Measurements from ENCODE around the gene OR10C1. TPM values are rescaled to one million over a fixed set of nuclear protein-coding genes. Genes with fewer than 3 reads are reported as not detected.

Gene OR10C1
- total RNA-seq, 1 experiment from 2014 or later, result not detected

GRCh38 chr6:29465801-29466200, 26.7 kb downstream of the OR10C1 start:
- Histone ChIP-seq H3K4me2 (no peak overlapping the region), H3K79me2 (ENCODE audit: low read depth) (no peaks in the 10 kb centered on the region), H3K36me3 (ENCODE audit: low read depth) (no peaks in the 10 kb centered on the region), H3F3A (ENCODE audit: insufficient read depth, low read depth) (no peaks in the 10 kb centered on the region), H3K9me3 (ENCODE audit: insufficient read depth, low read depth) (no peaks in the 10 kb centered on the region), H3K27me3 (ENCODE audit: insufficient read depth, low read depth) (no peaks in the 10 kb centered on the region; the same call in 1 of the 2 replicates), H3K9me2 (ENCODE audit: insufficient read depth) (no peaks in the 10 kb centered on the region), H3K4me3 (no peak overlapping the region), H4K20me1 (ENCODE audit: insufficient read depth) (no peaks in the 10 kb centered on the region), H3K4me1 (replicated peaks; ENCODE audit: insufficient read depth) (no peaks in the 10 kb centered on the region), H3K27ac (no peak overlapping the region), H2AFZ (no peak overlapping the region)
- no peak for DNase-seq
- no peak for TF ChIP-seq EZH2 (IDR thresholded peaks at IDR 0.05; ENCODE audit: low read depth)
- TF ChIP-seq, protein P1, sequence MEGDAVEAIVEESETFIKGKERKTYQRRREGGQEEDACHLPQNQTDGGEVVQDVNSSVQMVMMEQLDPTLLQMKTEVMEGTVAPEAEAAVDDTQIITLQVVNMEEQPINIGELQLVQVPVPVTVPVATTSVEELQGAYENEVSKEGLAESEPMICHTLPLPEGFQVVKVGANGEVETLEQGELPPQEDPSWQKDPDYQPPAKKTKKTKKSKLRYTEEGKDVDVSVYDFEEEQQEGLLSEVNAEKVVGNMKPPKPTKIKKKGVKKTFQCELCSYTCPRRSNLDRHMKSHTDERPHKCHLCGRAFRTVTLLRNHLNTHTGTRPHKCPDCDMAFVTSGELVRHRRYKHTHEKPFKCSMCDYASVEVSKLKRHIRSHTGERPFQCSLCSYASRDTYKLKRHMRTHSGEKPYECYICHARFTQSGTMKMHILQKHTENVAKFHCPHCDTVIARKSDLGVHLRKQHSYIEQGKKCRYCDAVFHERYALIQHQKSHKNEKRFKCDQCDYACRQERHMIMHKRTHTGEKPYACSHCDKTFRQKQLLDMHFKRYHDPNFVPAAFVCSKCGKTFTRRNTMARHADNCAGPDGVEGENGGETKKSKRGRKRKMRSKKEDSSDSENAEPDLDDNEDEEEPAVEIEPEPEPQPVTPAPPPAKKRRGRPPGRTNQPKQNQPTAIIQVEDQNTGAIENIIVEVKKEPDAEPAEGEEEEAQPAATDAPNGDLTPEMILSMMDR (conservative IDR thresholded peaks at IDR 0.05), result no peak
- POLR2A ChIA-PET (ENCODE audit: unreplicated experiment), result no interaction called here
- BruUV-seq (replicated peaks), result no TSS peak
- intact Hi-C loops (cut with micrococcal nuclease; ENCODE audit: unreplicated experiment), result no loop called here
- CTCF ChIA-PET, result no interaction called here

DNA sequence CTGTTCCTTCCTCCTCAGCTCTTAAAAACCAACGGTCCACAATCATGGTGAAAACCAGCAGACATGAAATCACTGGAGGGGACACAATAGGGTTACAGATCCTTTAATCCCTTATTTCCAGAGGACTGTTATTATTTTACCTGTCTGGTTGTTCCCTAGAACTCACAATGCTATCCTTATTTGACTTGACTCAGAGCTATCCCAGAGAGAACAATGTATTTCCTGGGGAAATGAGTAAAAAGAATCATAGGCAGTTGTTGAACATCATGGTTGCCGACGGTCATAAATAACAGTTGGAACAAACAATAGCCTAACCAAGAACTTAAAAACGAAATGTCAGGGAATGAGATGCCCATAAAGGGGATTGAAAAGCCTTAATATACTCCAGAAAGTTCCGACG, 27.1 kb downstream of the OR10C1 start:
- no peaks in the 10 kb centered on the region for H3K4me1 ChIP-seq (replicated peaks; ENCODE audit: insufficient read depth)
- no peak overlapping the region for H3K27ac ChIP-seq
- no peak overlapping the region for H3K4me3 ChIP-seq
- no peaks in the 10 kb centered on the region for H3K79me2 ChIP-seq (ENCODE audit: low read depth)
- POLR2A ChIA-PET (ENCODE audit: unreplicated experiment), result no interaction called here
- BruUV-seq (replicated peaks), result no TSS peak
- H3K27me3 ChIP-seq (ENCODE audit: insufficient read depth, low read depth), result no peaks in the 10 kb centered on the region; the same call in 1 of the 2 replicates
- no peaks in the 10 kb centered on the region for H4K20me1 ChIP-seq (ENCODE audit: insufficient read depth)
- DNase-seq, result no peak
- H3K36me3 ChIP-seq (ENCODE audit: low read depth), result no peaks in the 10 kb centered on the region
- no peak overlapping the region for H3K4me2 ChIP-seq
- H3K9me2 ChIP-seq (ENCODE audit: insufficient read depth), result no peaks in the 10 kb centered on the region
- TF ChIP-seq, protein P1 (conservative IDR thresholded peaks at IDR 0.05), result no peak
- TF ChIP-seq EZH2 (IDR thresholded peaks at IDR 0.05; ENCODE audit: low read depth), result no peak
- H3F3A ChIP-seq (ENCODE audit: insufficient read depth, low read depth), result no peaks in the 10 kb centered on the region
- no peak overlapping the region for H2AFZ ChIP-seq
- CTCF ChIA-PET, result no interaction called here
- H3K9me3 ChIP-seq (ENCODE audit: insufficient read depth, low read depth), result no peaks in the 10 kb centered on the region
- intact Hi-C loops (cut with micrococcal nuclease; ENCODE audit: unreplicated experiment), result no loop called here

GRCh38 chr6:29474996-29475395, 35.9 kb downstream of the OR10C1 start:
- intact Hi-C loops (cut with micrococcal nuclease; ENCODE audit: unreplicated experiment), result no loop called here
- Histone ChIP-seq H3K4me1 (replicated peaks; ENCODE audit: insufficient read depth) (no peaks in the 10 kb centered on the region), H3K36me3 (ENCODE audit: low read depth) (no peaks in the 10 kb centered on the region), H3F3A (ENCODE audit: insufficient read depth, low read depth) (no peaks in the 10 kb centered on the region), H4K20me1 (ENCODE audit: insufficient read depth) (no peaks in the 10 kb centered on the region), H3K4me3 (no peak overlapping the region), H3K27me3 (ENCODE audit: insufficient read depth, low read depth) (peaks cover 8% of the 10 kb centered on the region), H3K9me3 (ENCODE audit: insufficient read depth, low read depth) (no peaks in the 10 kb centered on the region), H2AFZ (no peak overlapping the region), H3K9me2 (ENCODE audit: insufficient read depth) (no peaks in the 10 kb centered on the region), H3K79me2 (ENCODE audit: low read depth) (no peaks in the 10 kb centered on the region), H3K27ac (no peak overlapping the region), H3K4me2 (no peak overlapping the region)
- ChIA-PET CTCF (no interaction called here), POLR2A (ENCODE audit: unreplicated experiment) (no interaction called here)
- no peak for TF ChIP-seq EZH2 (IDR thresholded peaks at IDR 0.05; ENCODE audit: low read depth)
- TF ChIP-seq, protein P1 (conservative IDR thresholded peaks at IDR 0.05), result no peak
- no TSS peak for BruUV-seq (replicated peaks)
- DNase-seq, result no peak

Data from PC-9 (cell line).